ENCODE results near the gene TMEM63A.
A peak's percentile ranks its signal among the peaks of the same experiment; 100 is the strongest.

Gene TMEM63A

GRCh38 chr1:225848030-225848955 lies 33.9 kb downstream of the TMEM63A start:
- Histone ChIP-seq H3K4me2 (ENCODE audit: low read depth, low read length, poor library complexity, severe bottlenecking) (peak overlapping the region; percentile 71), H3K9me3 (ENCODE audit: insufficient read depth, low read length) (no peaks in the 10 kb centered on the region), H3K9me2 (replicated peaks; ENCODE audit: insufficient read depth, low read length) (no peaks in the 10 kb centered on the region), H3K9ac (ENCODE audit: low read length) (peak overlapping the region; percentile 51), H3K27ac (ENCODE audit: low read depth, low read length) (peak overlapping the region; percentile 92), H3K4me3 (ENCODE audit: insufficient read depth, low read length, poor library complexity, severe bottlenecking) (peak overlapping the region; percentile 26), H3K79me2 (ENCODE audit: insufficient read depth, low read length) (no peaks in the 10 kb centered on the region), H3F3A (ENCODE audit: insufficient read depth) (peaks cover 24% of the 10 kb centered on the region), H4K20me1 (ENCODE audit: low read depth, low read length) (no peaks in the 10 kb centered on the region), H3K27me3 (ENCODE audit: low read length) (no peaks in the 10 kb centered on the region), H2AFZ (ENCODE audit: low read depth, low read length, severe bottlenecking) (peak overlapping the region; percentile 85), H3K36me3 (ENCODE audit: low read length) (no peaks in the 10 kb centered on the region)
- TF ChIP-seq EZH2phosphoT487 (conservative IDR thresholded peaks at IDR 0.05; ENCODE audit: low read length) (no peak), CTCF (IDR thresholded peaks at IDR 0.05; ENCODE audit: insufficient read depth, low read length, poor library complexity, severe bottlenecking) (no peak)

GRCh38 chr1:225847610-225848009 lies 34.6 kb downstream of the TMEM63A start:
- no peaks in the 10 kb centered on the region for H3K9me3 ChIP-seq (ENCODE audit: insufficient read depth, low read length)
- peak overlapping the region; percentile 51 for H3K9ac ChIP-seq (ENCODE audit: low read length)
- no peaks in the 10 kb centered on the region for H4K20me1 ChIP-seq (ENCODE audit: low read depth, low read length)
- H3K79me2 ChIP-seq (ENCODE audit: insufficient read depth, low read length): no peaks in the 10 kb centered on the region
- H3K27ac ChIP-seq (ENCODE audit: low read depth, low read length): peak overlapping the region; percentile 92
- no peaks in the 10 kb centered on the region for H3K27me3 ChIP-seq (ENCODE audit: low read length)
- peak overlapping the region; percentile 26 for H3K4me3 ChIP-seq (ENCODE audit: insufficient read depth, low read length, poor library complexity, severe bottlenecking)
- peak overlapping the region; percentile 71 for H3K4me2 ChIP-seq (ENCODE audit: low read depth, low read length, poor library complexity, severe bottlenecking)
- TF ChIP-seq CTCF (IDR thresholded peaks at IDR 0.05; ENCODE audit: insufficient read depth, low read length, poor library complexity, severe bottlenecking): no peak
- TF ChIP-seq EZH2phosphoT487 (conservative IDR thresholded peaks at IDR 0.05; ENCODE audit: low read length): no peak
- H3K9me2 ChIP-seq (replicated peaks; ENCODE audit: insufficient read depth, low read length): no peaks in the 10 kb centered on the region
- no peaks in the 10 kb centered on the region for H3K36me3 ChIP-seq (ENCODE audit: low read length)
- H3F3A ChIP-seq (ENCODE audit: insufficient read depth): peaks cover 24% of the 10 kb centered on the region
- peak overlapping the region; percentile 85 for H2AFZ ChIP-seq (ENCODE audit: low read depth, low read length, severe bottlenecking)

GRCh38 chr1:225846331-225847310 lies 35.6 kb downstream of the TMEM63A start:
- H3K4me3 ChIP-seq (ENCODE audit: insufficient read depth, low read length, poor library complexity, severe bottlenecking): no peak overlapping the region
- no peak overlapping the region for H3K4me2 ChIP-seq (ENCODE audit: low read depth, low read length, poor library complexity, severe bottlenecking)
- H2AFZ ChIP-seq (ENCODE audit: low read depth, low read length, severe bottlenecking): no peak overlapping the region
- no peaks in the 10 kb centered on the region for H4K20me1 ChIP-seq (ENCODE audit: low read depth, low read length)
- peak overlapping the region; percentile 92 for H3K27ac ChIP-seq (ENCODE audit: low read depth, low read length)
- no peaks in the 10 kb centered on the region for H3K27me3 ChIP-seq (ENCODE audit: low read length)
- no peaks in the 10 kb centered on the region for H3K9me3 ChIP-seq (ENCODE audit: insufficient read depth, low read length)
- H3K9me2 ChIP-seq (replicated peaks; ENCODE audit: insufficient read depth, low read length): no peaks in the 10 kb centered on the region
- no peaks in the 10 kb centered on the region for H3K79me2 ChIP-seq (ENCODE audit: insufficient read depth, low read length)
- peaks cover 20% of the 10 kb centered on the region for H3F3A ChIP-seq (ENCODE audit: insufficient read depth)
- no peak overlapping the region for H3K9ac ChIP-seq (ENCODE audit: low read length)
- no peak for TF ChIP-seq CTCF (IDR thresholded peaks at IDR 0.05; ENCODE audit: insufficient read depth, low read length, poor library complexity, severe bottlenecking)
- TF ChIP-seq EZH2phosphoT487 (conservative IDR thresholded peaks at IDR 0.05; ENCODE audit: low read length): no peak
- no peaks in the 10 kb centered on the region for H3K36me3 ChIP-seq (ENCODE audit: low read length)

All from SU-DHL-6 (cell line).